Stimulated activated naive CD8-positive, alpha-beta T cell treated with anti-CD3 and anti-CD28 coated beads, Interleukin-15, amount 100 ng/mL, for 72 hours (primary cell): ENCODE data around the gene CCDC30.
"Not testable (repeated sequence)": the region's sequence is repeated elsewhere in the genome, so short reads cannot be mapped to it uniquely, and the experiment has no call there.

ENCODE experiments used
- ATAC-seq: fragments of 150-1000 bp; cut with Tn5 transposase; 2 replicates; pipeline ENCODE4 v1.10.0; 2021; ENCODE audit warnings: mild to moderate bottlenecking, moderate library complexity
- DNase-seq, 2 donors: peaks; one replicate each; pipeline ENCODE4 v3.0.0; 2021 to 2022
- H3K27ac Mint-ChIP-seq, 2 donors: one replicate each; pipeline ENCODE4 v1.8.0; 2022; ENCODE audit warnings: mild to moderate bottlenecking in 2 of 2, mixed read lengths in 2 of 2, moderate library complexity in 2 of 2
- H3K27me3 Mint-ChIP-seq: one replicate; pipeline ENCODE4 v1.8.0; 2022; ENCODE audit warnings: mixed read lengths
- H3K4me1 Mint-ChIP-seq: one replicate; pipeline ENCODE4 v1.8.0; 2022; ENCODE audit warnings: mild to moderate bottlenecking, mixed read lengths
- H3K4me3 Mint-ChIP-seq, 2 donors: one replicate each; pipeline ENCODE4 v1.8.0; 2022; ENCODE audit warnings: mild to moderate bottlenecking in 2 of 2, mixed read lengths in 2 of 2, moderate library complexity in 1 of 2
- H3K9me3 Mint-ChIP-seq, 2 donors: one replicate each; pipeline ENCODE4 v1.8.0; 2022; ENCODE audit warnings: mixed read lengths in 2 of 2

The CCDC30 gene

GRCh38 chr1:42477775-42478174, 14.7 kb downstream of the CCDC30 start:
- peaks cover 5% of the 10 kb centered on the region for H3K4me1 Mint-ChIP-seq
- no peaks in the 10 kb centered on the region for H3K27me3 Mint-ChIP-seq
- DNase-seq (no peak), ATAC-seq (no peak)
- H3K4me3 Mint-ChIP-seq, result no peak overlapping the region
- no peaks in the 10 kb centered on the region for H3K9me3 Mint-ChIP-seq
- H3K27ac Mint-ChIP-seq, result no peak overlapping the region

DNA sequence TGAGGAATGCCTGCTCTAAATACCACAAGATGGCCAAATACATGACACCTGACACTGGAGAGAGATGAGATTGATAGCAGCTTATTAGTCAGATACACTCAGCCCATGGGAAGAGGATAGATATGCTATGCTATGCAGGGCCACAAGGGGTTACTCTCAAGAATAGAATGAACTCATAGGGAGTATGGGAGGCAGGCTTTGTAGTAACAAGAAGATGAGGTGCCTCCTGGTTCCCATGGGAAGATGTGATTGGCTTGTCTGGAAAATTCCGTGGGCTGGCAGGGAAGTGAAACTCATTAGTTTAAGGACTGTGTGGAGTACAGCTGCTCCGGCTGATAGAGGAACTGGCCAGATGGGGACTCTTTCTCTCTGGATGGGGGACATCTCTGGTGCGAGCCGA, 16.5 kb downstream of the CCDC30 start:
- peaks cover 5% of the 10 kb centered on the region for H3K4me1 Mint-ChIP-seq
- ATAC-seq, result no peak
- DNase-seq, result no peak
- no peak overlapping the region for H3K27ac Mint-ChIP-seq
- H3K4me3 Mint-ChIP-seq, result no peak overlapping the region
- no peaks in the 10 kb centered on the region for H3K9me3 Mint-ChIP-seq
- H3K27me3 Mint-ChIP-seq, result no peaks in the 10 kb centered on the region

DNA sequence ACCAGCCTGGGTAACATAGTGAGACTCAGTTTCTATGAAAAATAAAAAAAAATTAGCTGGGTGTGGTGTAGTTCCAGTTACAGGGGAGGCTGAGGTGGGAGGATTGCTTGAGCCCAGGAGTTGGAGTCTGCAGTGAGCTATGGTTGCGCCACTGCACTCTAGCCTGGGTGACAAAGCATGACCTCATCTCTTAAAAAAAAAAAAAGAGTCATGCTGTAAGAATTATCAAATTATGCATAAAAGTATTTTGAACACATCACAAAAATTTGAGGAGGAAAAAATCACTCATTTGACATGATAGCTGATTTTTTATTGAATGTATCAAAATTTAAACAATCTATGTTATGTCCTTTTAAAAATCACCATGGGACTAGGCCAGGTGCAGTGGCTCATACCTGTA, 17.8 kb downstream of the CCDC30 start:
- H3K27me3 Mint-ChIP-seq, result no peaks in the 10 kb centered on the region
- DNase-seq, result no peak
- no peaks in the 10 kb centered on the region for H3K9me3 Mint-ChIP-seq
- no peak overlapping the region for H3K4me3 Mint-ChIP-seq
- no peak for ATAC-seq
- no peak overlapping the region for H3K27ac Mint-ChIP-seq
- no peaks in the 10 kb centered on the region for H3K4me1 Mint-ChIP-seq

DNA sequence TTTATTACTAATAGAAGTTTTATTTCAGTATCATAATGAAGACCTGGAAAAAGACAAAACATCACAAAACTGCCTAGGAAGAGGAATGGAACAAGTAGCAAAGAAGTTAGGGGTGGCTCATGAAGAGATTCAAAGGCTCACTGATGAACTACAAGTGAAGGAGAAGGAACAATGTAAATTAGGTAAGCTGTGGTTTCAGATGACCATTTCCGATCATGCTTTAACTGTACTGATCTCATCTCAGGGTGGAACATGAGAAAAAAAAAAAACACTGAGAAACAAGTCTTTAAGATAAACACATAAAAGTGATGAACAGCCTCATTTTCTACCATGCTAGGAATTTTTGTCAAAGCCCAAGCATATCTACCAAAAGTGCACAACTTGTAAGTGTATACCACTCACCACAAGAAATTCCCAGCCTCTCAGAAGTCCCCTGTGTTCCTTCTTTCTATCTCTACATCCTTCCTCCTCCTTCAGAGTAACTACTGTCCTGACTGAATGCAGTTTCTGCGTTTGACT, 19.6 kb downstream of the CCDC30 start:
- no peak for DNase-seq
- no peak overlapping the region for H3K27ac Mint-ChIP-seq
- H3K27me3 Mint-ChIP-seq, result no peaks in the 10 kb centered on the region
- H3K9me3 Mint-ChIP-seq, result no peaks in the 10 kb centered on the region
- no peak for ATAC-seq
- no peaks in the 10 kb centered on the region for H3K4me1 Mint-ChIP-seq
- no peak overlapping the region for H3K4me3 Mint-ChIP-seq

DNA sequence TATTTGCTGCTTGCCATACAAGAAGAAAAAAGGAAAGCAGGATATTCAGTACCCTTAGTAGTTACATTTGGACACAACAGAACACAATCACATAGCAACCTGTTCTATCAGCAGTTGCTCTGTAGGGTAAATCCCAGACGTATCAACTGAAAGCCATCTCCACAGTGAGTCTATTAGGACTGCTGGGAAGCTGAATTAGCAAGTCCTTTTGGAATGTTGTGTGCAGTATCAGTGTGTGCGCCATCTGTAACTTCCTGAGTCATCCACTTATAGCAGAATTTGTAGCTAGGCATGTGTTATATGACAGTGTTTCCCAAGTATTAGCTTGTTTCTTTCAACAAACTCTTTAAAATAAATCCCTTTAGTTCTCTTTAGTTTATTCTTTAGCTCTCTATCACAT, 21.3 kb downstream of the CCDC30 start:
- ATAC-seq (no peak), DNase-seq (no peak)
- Mint-ChIP-seq H3K9me3 (no peaks in the 10 kb centered on the region), H3K27me3 (no peaks in the 10 kb centered on the region), H3K4me1 (no peaks in the 10 kb centered on the region), H3K4me3 (no peak overlapping the region), H3K27ac (no peak overlapping the region)

DNA sequence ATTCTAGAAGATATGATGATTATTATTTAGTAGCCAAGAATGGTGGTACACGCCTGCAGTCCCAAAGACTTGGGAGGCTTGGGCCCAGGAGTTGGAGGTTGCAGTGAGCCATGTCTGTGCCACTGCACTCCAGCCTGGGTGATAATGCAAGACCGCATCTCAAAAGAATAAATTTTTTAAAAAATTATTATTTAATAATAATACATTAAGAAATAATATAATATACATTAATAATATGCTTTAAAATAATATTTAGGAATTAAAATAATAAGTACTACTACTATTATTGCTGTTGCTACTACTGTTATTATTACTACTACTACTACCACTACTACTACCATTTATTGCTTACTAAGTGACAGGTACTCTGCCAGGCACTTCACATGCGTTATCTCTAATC, 27.2 kb downstream of the CCDC30 start:
- Mint-ChIP-seq H3K27ac (no peak overlapping the region), H3K4me1 (no peaks in the 10 kb centered on the region), H3K9me3 (peaks cover 0 to 5% of the 10 kb centered on the region in 2 donors), H3K27me3 (no peaks in the 10 kb centered on the region), H3K4me3 (no peak overlapping the region)
- DNase-seq (no peak), ATAC-seq (no peak)

- not testable (repeated sequence) for H3K4me1 Mint-ChIP-seq, ATAC-seq
Observed at GRCh38 chr1:42502031-42502430, 38.9 kb downstream of the CCDC30 start.

GRCh38 chr1:42504535-42505128, 41.5 kb downstream of the CCDC30 start:
- no peak overlapping the region for H3K4me3 Mint-ChIP-seq
- H3K27ac Mint-ChIP-seq, result no peak overlapping the region
- no peak for ATAC-seq
- H3K27me3 Mint-ChIP-seq, result no peaks in the 10 kb centered on the region
- no peak for DNase-seq
- H3K9me3 Mint-ChIP-seq, result peaks cover 5 to 20% of the 10 kb centered on the region in 2 donors
- no peaks in the 10 kb centered on the region for H3K4me1 Mint-ChIP-seq

More at GRCh38 chr1:42502031-42502430, 38.9 kb downstream of the CCDC30 start:
- H3K27me3 Mint-ChIP-seq, H3K27ac Mint-ChIP-seq, H3K4me3 Mint-ChIP-seq, DNase-seq: not testable (repeated sequence)
- H3K9me3 Mint-ChIP-seq, result peaks cover 5 to 20% of the 10 kb centered on the region in 2 donors

- H3K9me3 Mint-ChIP-seq, result peaks cover 23 to 35% of the 10 kb centered on the region in 2 donors
- ATAC-seq (no peak), DNase-seq (no peak)
- H3K4me1 Mint-ChIP-seq, result no peaks in the 10 kb centered on the region
- H3K27ac Mint-ChIP-seq, result no peak overlapping the region
- H3K4me3 Mint-ChIP-seq, result no peak overlapping the region
- no peaks in the 10 kb centered on the region for H3K27me3 Mint-ChIP-seq
Observed at GRCh38 chr1:42506576-42506975, 43.5 kb downstream of the CCDC30 start.

GRCh38 chr1:42511581-42512155, 48.6 kb downstream of the CCDC30 start:
- not testable (repeated sequence) for ATAC-seq, DNase-seq, H3K4me3 Mint-ChIP-seq, H3K27me3 Mint-ChIP-seq, H3K4me1 Mint-ChIP-seq, H3K27ac Mint-ChIP-seq
- H3K9me3 Mint-ChIP-seq, result peaks cover 36 to 52% of the 10 kb centered on the region in 2 donors

DNA sequence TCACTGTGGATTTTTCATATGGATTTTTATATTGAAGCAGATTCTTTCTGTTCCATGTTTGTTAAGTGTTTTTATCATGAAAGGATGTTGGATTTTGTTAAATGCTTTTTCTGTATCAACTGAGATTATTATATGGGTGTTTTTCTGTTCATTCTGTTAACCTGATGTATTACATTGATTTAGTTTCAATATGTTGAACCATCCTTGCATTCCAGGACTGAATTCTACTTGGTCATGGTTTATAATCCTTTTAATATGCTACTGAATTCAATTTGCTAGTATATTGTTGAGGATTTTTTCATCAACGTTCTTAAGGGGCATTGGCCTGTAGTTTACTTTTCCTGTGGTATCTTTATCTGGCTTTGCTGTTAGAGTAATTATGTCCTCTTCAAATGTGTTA, 55.8 kb downstream of the CCDC30 start:
- no peak for ATAC-seq
- no peak overlapping the region for H3K4me3 Mint-ChIP-seq
- peaks cover 38 to 53% of the 10 kb centered on the region in 2 donors for H3K9me3 Mint-ChIP-seq
- H3K27ac Mint-ChIP-seq, result no peak overlapping the region
- no peaks in the 10 kb centered on the region for H3K4me1 Mint-ChIP-seq
- no peaks in the 10 kb centered on the region for H3K27me3 Mint-ChIP-seq
- DNase-seq, result no peak

- DNase-seq (no peak), ATAC-seq (no peak)
- Mint-ChIP-seq H3K4me3 (no peak overlapping the region), H3K4me1 (no peaks in the 10 kb centered on the region), H3K9me3 (peaks cover 19 to 40% of the 10 kb centered on the region in 2 donors), H3K27ac (no peak overlapping the region), H3K27me3 (no peaks in the 10 kb centered on the region)
Observed at GRCh38 chr1:42523171-42523570, 60.1 kb downstream of the CCDC30 start.

GRCh38 chr1:42524330-42524729, 61.2 kb downstream of the CCDC30 start:
- H3K4me3 Mint-ChIP-seq, result no peak overlapping the region
- no peak overlapping the region for H3K27ac Mint-ChIP-seq
- peaks cover under 1% of the 10 kb centered on the region for H3K4me1 Mint-ChIP-seq
- ATAC-seq, result no peak
- no peaks in the 10 kb centered on the region for H3K27me3 Mint-ChIP-seq
- no peak for DNase-seq
- peaks cover 11 to 31% of the 10 kb centered on the region in 2 donors for H3K9me3 Mint-ChIP-seq

- ATAC-seq (peak; percentile 72), DNase-seq (peak in 1 of 2 donors; percentile 11)
- H3K4me1 Mint-ChIP-seq, result peaks cover 17% of the 10 kb centered on the region
- H3K27ac Mint-ChIP-seq, result peak overlapping the region; percentile 7 to 74
- H3K4me3 Mint-ChIP-seq, result peak overlapping the region; percentile 48 to 57
- no peaks in the 10 kb centered on the region for H3K27me3 Mint-ChIP-seq
- H3K9me3 Mint-ChIP-seq, result peaks cover 0 to 8% of the 10 kb centered on the region in 2 donors
Observed at GRCh38 chr1:42529724-42530181, 66.7 kb downstream of the CCDC30 start.

GRCh38 chr1:42531043-42531442, 68.0 kb downstream of the CCDC30 start:
- no peak overlapping the region for H3K4me3 Mint-ChIP-seq

GRCh38 chr1:42533101-42533863, 70.2 kb downstream of the CCDC30 start:
- ATAC-seq, result no peak
- Mint-ChIP-seq H3K27ac (peak overlapping the region; percentile 5 to 12), H3K27me3 (no peaks in the 10 kb centered on the region), H3K4me3 (no peak overlapping the region), H3K4me1 (peaks cover 17% of the 10 kb centered on the region), H3K9me3 (peaks cover 0 to 18% of the 10 kb centered on the region in 2 donors)
- DNase-seq, result no peak

More at GRCh38 chr1:42531043-42531442, 68.0 kb downstream of the CCDC30 start:
- no peak for ATAC-seq
- peaks cover 0 to 8% of the 10 kb centered on the region in 2 donors for H3K9me3 Mint-ChIP-seq
- H3K27ac Mint-ChIP-seq, result no peak overlapping the region
- H3K27me3 Mint-ChIP-seq, result no peaks in the 10 kb centered on the region
- peaks cover 17% of the 10 kb centered on the region for H3K4me1 Mint-ChIP-seq
- no peak for DNase-seq
